Mesenteric fat pad (tissue), 1 donor: ENCODE data around the gene USP10. TPM values are rescaled to one million over a fixed set of nuclear protein-coding genes. Genes with fewer than 3 reads are reported as not detected.

Experiments used
- DNase-seq: peaks from one replicate; pipeline ENCODE4 v3.0.0-alpha.2; 2020; ENCODE audit warnings: low spot score
- total RNA-seq: library from RNA; stranded (reverse); fragmentation: NEBNext Ultra II Directional; extraction: Animal tissue kit (Norgen Biotek cat#: 25700); gene quantifications from one replicate; pipeline ENCODE4 v1.2.1, GENCODE V29; 2021
- donor health status: DM: yes; HTN: yes; CAD: no.

USP10 gene
- total RNA-seq, 1 donor from 2014 or later = 86.0 TPM

- no peak for DNase-seq
These were observed 100.6 kb downstream of the USP10 start for GRCh38 chr16:84800158-84800978.

- DNase-seq = no peak
These were observed 103.3 kb downstream of the USP10 start for GRCh38 chr16:84803146-84803545.

GRCh38 chr16:84804326-84804725 lies 104.5 kb downstream of the USP10 start:
- DNase-seq = no peak

- DNase-seq = no peak
These were observed 106.6 kb downstream of the USP10 start for GRCh38 chr16:84806256-84806889.

- DNase-seq = no peak
These were observed 107.1 kb downstream of the USP10 start for GRCh38 chr16:84806890-84807258.

- no peak for DNase-seq
These were observed 108.0 kb downstream of the USP10 start for GRCh38 chr16:84807776-84808175.

GRCh38 chr16:84808826-84809225 lies 109.0 kb downstream of the USP10 start:
- DNase-seq = no peak

GRCh38 chr16:84810518-84811273 lies 110.9 kb downstream of the USP10 start:
- DNase-seq = no peak

- no peak for DNase-seq
These were observed 111.7 kb downstream of the USP10 start for GRCh38 chr16:84811529-84811928.

GRCh38 chr16:84813141-84813934 lies 113.5 kb downstream of the USP10 start:
- no peak for DNase-seq

GRCh38 chr16:84815462-84815861 lies 115.7 kb downstream of the USP10 start:
- no peak for DNase-seq

- no peak for DNase-seq
These were observed 116.2 kb downstream of the USP10 start for GRCh38 chr16:84816023-84816422.

GRCh38 chr16:84816485-84816884 lies 116.7 kb downstream of the USP10 start:
- DNase-seq = no peak

GRCh38 chr16:84817206-84817605 lies 117.4 kb downstream of the USP10 start:
- DNase-seq = no peak

- no peak for DNase-seq
These were observed 117.8 kb downstream of the USP10 start for GRCh38 chr16:84817613-84818012.

- no peak for DNase-seq
These were observed 118.3 kb downstream of the USP10 start for GRCh38 chr16:84818133-84818532.

GRCh38 chr16:84818989-84819643 lies 119.3 kb downstream of the USP10 start:
- DNase-seq = no peak

GRCh38 chr16:84819644-84820304 lies 120.0 kb downstream of the USP10 start, which contains the start of gene CRISPLD2:
CRISPLD2 (plus strand) TSS chr16:84819985; CDS start chr16:84838496, 18,511 bp downstream.
- DNase-seq = peak; percentile 97

- no peak for DNase-seq
These were observed 120.5 kb downstream of the USP10 start for GRCh38 chr16:84820305-84820684.

GRCh38 chr16:84820771-84821170 lies 121.0 kb downstream of the USP10 start:
- no peak for DNase-seq
